HL-60 (cell line): Measurements from ENCODE around the gene P2RX3.

Source experiments
- TF ChIP-seq, protein P1 (sequence below): IDR thresholded peaks from 2 replicates; pipeline ENCODE4 v1.6.1; 2012; ENCODE audit warnings: low read depth; ENCODE audit not compliant: insufficient replicate concordance
- TF ChIP-seq, protein P2 (sequence below): IDR thresholded peaks from one replicate; pipeline ENCODE4 v1.5.1; 2011; ENCODE audit warnings: low read length, control low read depth, inconsistent platforms; ENCODE audit not compliant: insufficient read depth

- TF ChIP-seq, protein P1, sequence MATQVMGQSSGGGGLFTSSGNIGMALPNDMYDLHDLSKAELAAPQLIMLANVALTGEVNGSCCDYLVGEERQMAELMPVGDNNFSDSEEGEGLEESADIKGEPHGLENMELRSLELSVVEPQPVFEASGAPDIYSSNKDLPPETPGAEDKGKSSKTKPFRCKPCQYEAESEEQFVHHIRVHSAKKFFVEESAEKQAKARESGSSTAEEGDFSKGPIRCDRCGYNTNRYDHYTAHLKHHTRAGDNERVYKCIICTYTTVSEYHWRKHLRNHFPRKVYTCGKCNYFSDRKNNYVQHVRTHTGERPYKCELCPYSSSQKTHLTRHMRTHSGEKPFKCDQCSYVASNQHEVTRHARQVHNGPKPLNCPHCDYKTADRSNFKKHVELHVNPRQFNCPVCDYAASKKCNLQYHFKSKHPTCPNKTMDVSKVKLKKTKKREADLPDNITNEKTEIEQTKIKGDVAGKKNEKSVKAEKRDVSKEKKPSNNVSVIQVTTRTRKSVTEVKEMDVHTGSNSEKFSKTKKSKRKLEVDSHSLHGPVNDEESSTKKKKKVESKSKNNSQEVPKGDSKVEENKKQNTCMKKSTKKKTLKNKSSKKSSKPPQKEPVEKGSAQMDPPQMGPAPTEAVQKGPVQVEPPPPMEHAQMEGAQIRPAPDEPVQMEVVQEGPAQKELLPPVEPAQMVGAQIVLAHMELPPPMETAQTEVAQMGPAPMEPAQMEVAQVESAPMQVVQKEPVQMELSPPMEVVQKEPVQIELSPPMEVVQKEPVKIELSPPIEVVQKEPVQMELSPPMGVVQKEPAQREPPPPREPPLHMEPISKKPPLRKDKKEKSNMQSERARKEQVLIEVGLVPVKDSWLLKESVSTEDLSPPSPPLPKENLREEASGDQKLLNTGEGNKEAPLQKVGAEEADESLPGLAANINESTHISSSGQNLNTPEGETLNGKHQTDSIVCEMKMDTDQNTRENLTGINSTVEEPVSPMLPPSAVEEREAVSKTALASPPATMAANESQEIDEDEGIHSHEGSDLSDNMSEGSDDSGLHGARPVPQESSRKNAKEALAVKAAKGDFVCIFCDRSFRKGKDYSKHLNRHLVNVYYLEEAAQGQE = no peak
- TF ChIP-seq, protein P2, sequence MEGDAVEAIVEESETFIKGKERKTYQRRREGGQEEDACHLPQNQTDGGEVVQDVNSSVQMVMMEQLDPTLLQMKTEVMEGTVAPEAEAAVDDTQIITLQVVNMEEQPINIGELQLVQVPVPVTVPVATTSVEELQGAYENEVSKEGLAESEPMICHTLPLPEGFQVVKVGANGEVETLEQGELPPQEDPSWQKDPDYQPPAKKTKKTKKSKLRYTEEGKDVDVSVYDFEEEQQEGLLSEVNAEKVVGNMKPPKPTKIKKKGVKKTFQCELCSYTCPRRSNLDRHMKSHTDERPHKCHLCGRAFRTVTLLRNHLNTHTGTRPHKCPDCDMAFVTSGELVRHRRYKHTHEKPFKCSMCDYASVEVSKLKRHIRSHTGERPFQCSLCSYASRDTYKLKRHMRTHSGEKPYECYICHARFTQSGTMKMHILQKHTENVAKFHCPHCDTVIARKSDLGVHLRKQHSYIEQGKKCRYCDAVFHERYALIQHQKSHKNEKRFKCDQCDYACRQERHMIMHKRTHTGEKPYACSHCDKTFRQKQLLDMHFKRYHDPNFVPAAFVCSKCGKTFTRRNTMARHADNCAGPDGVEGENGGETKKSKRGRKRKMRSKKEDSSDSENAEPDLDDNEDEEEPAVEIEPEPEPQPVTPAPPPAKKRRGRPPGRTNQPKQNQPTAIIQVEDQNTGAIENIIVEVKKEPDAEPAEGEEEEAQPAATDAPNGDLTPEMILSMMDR = no peak
Measured at GRCh38 chr11:57417056-57417455, 78.9 kb downstream of the P2RX3 start.
